ENCODE results near the gene VAV2.

The VAV2 gene

DNA sequence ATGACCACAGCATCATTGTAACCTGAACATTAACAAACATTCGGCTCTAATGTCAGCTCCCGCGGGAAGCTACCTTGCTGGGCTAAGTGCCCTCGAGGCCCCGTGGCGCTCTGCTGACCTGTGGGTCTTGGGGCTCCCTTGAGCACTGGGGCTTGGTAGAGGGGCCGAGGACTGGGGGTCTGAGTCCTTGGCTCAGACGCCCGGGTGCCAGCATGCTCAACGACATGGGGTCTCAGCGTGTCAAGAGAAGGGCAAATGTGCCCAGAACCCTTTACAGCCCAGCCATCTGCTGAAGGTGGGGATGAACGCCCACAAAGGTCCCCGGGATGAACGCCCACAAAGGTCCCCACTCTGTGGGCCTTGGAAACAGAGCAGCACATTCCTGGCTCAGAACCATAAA, 214.3 kb downstream of the VAV2 start:
- no peak for DNase-seq (ENCODE audit: low spot score)
- no peak for TF ChIP-seq CTCF (conservative IDR thresholded peaks at IDR 0.05; ENCODE audit: low read depth)
- POLR2A ChIA-PET (ENCODE audit: low non-redundant PET) = no interaction called here
- CTCF ChIA-PET = interaction anchor here (0.6 to 1.2 kb wide), 2 partner anchors 215 to 217 kb away, joined by 3 read pairs; no protein-coding TSS in a partner anchor
- no peak overlapping the region for H3K27ac ChIP-seq

DNA sequence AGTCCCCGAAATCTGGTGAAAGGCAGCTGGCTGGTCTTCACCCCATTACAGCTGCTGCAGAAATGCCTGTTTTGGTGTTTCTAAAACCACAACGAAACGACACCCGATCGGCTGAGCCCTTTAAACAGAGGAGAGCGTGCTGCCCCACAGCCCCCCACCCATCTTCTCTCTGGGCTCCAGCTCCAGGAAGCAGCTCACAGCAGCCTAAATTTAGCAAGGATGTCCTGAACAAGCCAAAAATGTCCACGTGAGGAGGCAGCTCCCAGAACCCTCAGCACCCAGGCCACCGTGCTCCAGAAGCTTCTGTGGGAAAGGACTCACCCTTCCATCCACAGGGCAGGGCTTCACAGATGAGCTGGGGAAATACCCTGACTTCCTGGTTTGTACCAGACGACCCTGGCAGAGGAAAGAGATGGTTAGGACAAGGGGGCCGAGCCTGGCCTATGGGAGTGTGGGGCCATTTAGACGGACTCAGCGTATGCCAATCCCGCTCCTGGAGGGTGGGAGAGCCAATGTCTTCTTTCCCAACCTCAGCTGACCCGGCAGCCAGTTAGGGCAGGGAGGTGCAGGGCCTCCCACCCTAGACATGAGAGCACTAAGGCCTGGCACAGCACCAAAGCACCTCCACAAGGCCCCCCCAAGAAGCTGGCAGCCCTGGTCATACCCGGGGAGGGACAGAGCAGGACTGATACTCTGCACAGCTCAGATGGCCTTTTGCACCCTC, 214.9 kb downstream of the VAV2 start:
- H3K27ac ChIP-seq = no peak overlapping the region
- POLR2A ChIA-PET (ENCODE audit: low non-redundant PET) = interaction anchor here (0.7 kb wide), 1 partner anchor 382 kb away, joined by 5 read pairs; no protein-coding TSS in a partner anchor

DNA sequence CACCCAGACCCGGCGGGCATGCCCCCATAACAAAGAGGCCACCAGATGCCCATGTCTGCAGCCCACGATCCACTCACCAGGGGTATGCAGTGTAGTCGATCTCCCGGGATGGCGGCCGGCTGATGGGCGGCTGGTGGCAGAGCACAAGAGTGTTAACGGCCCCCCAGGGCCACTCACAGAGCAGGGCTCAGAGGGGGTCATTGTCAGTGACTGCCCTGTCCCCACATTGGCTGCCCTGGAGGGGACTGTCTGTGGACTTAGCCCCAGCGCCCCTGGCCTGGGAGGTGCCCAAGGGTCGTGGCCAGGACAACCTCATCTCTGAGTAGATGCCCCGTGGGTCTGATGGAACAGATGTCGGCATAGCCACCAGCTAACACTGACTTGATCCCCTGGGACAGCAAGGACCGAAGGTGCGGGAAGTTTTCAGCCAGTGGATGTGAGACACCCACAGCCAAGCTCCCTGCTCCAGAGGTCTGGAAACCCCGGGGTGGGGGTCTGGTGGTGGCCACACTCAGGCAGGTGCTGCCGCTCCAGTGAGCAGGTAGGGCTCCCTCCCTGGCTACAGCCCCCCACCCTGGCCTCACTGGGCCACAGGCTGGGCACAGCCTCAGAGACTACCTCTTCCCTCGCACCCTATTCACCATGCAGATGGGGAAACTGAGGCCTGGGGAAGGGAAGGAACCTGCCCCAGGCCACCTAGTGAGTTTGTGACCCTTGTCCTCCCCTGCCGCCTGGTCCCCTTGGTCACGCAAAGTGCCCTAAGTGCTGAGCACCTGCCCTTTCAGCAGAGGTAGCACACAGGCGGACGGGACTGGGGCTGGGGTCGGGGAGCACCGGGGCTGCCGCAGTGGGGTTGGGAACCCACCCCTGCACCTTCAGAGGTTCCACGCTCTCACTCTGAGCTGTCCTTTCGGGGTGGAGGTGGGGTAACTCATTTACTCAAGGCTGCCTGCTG, 215.9 kb downstream of the VAV2 start:
- no peak for DNase-seq (ENCODE audit: low spot score)
- POLR2A ChIA-PET (ENCODE audit: low non-redundant PET) = no interaction called here
- CTCF ChIA-PET = interaction anchor here (1.0 kb wide), 1 partner anchor 14 kb away, joined by 3 read pairs; no protein-coding TSS in a partner anchor
- no peak for TF ChIP-seq CTCF (conservative IDR thresholded peaks at IDR 0.05; ENCODE audit: low read depth)
- 0 out of 2 replicates have a peak overlapping the region, but pooled peaks have one; percentile 0 for H3K27ac ChIP-seq

More for the DNA sequence above, 214.9 kb downstream of the VAV2 start:
- CTCF ChIA-PET = interaction anchor here (0.6 to 1.2 kb wide), 3 partner anchors 13 to 217 kb away, joined by 3 read pairs; no protein-coding TSS in a partner anchor
- no peak for TF ChIP-seq CTCF (conservative IDR thresholded peaks at IDR 0.05; ENCODE audit: low read depth)
- no peak for DNase-seq (ENCODE audit: low spot score)

DNA sequence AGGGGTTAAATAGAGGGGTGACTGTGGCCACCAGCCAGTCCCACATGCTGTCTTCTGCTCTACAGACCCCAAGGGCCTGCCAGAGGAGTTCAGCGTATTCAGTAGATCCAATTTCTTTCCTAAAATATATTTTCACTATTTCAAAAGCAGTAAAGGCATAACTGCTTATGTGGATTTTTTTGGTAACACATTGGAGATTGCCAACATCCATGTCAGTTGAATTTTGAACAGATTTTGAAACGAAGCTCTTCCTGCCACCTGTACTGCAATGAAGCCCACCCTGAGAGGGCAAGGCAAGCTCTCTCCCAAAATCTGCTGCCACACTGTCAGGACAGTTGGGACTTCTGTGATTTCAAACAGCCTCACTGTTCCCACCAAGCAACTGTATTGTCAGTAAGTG, 216.8 kb downstream of the VAV2 start:
- DNase-seq (ENCODE audit: low spot score) = no peak
- no peak overlapping the region for H3K27ac ChIP-seq
- ChIA-PET CTCF (no interaction called here), POLR2A (ENCODE audit: low non-redundant PET) (no interaction called here)
- TF ChIP-seq CTCF (conservative IDR thresholded peaks at IDR 0.05; ENCODE audit: low read depth) = no peak

DNA sequence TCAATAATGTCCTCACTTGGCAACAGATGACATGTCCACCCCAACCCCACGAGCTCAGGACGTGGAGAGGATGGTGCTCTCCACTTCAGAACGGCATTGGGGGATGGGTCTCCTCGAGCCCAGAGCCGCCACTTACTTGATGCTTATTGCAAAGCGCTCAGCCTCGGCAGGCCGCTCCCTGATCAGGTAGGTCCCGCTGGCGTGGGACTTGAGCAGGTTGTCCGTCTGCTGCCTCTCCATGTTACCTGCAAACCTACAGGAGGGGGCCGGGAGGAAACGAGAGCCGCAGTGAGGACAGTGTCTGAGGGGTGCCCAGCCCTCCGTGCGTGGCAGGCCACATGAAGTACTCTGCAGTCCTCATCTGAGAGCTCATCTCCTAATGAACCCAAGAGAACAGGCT, 217.3 kb downstream of the VAV2 start:
- H3K27ac ChIP-seq = no peak overlapping the region
- POLR2A ChIA-PET (ENCODE audit: low non-redundant PET) = no interaction called here
- no peak for DNase-seq (ENCODE audit: low spot score)
- CTCF ChIA-PET = interaction anchor here (0.7 kb wide), 1 partner anchor 32 kb away, joined by 3 read pairs; no protein-coding TSS in a partner anchor
- TF ChIP-seq CTCF (conservative IDR thresholded peaks at IDR 0.05; ENCODE audit: low read depth) = no peak

All from RWPE1 (cell line).